ENCODE measurements around the gene DUSP21.

DNA sequence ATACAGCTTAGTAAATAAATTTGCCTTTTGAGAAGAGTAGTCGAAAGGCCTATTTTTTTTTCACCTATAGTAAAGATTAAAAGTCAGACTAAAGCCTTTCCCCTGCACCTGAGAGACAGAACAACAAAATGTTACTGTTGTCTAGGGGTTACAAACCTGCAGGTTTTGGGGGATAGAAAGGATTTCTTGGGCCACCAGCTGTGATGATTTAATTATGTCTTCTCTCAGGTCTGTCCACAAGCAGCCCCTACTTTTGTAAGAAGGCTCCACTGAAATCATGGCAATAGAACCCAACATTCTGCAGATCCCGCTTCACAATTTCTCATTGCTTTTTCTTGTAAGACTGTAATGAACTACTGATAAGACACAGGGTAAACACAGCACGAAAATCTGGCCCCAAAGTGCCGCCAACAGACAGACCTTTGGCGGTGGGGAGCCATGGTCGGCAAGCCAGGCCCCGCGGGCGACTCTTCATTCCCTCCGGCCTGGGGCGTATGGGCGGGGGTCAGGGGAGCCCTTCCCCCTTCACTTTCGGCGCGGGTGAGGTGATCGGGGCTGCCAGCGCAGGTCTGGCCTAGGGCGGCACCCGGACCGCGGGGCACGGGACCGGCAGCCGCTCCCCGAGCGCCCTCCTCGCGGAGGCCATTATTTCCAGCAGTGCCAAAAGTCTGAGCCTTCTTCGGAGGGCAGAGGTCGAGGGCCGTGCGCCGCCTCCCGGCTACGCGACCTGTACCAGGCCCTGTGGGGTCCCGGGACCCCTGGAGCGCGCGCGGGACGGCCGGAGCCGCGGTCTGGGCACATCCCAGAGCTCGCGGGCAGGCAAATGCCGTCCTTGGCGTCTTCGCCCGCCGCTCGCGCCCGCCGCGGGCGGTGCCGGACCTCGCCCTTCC, 28.4 kb downstream of the DUSP21 start:
- TF ChIP-seq, protein P1, sequence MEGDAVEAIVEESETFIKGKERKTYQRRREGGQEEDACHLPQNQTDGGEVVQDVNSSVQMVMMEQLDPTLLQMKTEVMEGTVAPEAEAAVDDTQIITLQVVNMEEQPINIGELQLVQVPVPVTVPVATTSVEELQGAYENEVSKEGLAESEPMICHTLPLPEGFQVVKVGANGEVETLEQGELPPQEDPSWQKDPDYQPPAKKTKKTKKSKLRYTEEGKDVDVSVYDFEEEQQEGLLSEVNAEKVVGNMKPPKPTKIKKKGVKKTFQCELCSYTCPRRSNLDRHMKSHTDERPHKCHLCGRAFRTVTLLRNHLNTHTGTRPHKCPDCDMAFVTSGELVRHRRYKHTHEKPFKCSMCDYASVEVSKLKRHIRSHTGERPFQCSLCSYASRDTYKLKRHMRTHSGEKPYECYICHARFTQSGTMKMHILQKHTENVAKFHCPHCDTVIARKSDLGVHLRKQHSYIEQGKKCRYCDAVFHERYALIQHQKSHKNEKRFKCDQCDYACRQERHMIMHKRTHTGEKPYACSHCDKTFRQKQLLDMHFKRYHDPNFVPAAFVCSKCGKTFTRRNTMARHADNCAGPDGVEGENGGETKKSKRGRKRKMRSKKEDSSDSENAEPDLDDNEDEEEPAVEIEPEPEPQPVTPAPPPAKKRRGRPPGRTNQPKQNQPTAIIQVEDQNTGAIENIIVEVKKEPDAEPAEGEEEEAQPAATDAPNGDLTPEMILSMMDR (IDR thresholded peaks at IDR 0.05 in 4 of 5, conservative IDR thresholded peaks at IDR 0.05 in 1 of 5): no peak
- TF ChIP-seq POLR2A (IDR thresholded peaks at IDR 0.05): no peak

All from gastrocnemius medialis (tissue), 4 donors.